GM19397 (cell line): ENCODE data around the gene CDC14A.

ENCODE experiments used
- ATAC-seq: cut with Tn5 transposase; IDR thresholded peaks from one replicate; pipeline ENCODE4 v1.9.1; 2021; ENCODE audit warnings: mild to moderate bottlenecking, moderate library complexity; ENCODE audit not compliant: unreplicated experiment

Gene CDC14A

GRCh38 chr1:100478816-100479215, 126.5 kb downstream of the CDC14A start:
- no peak for ATAC-seq

- no peak for ATAC-seq
These were observed 127.5 kb downstream of the CDC14A start for GRCh38 chr1:100479620-100480338.

- ATAC-seq, result no peak
These were observed 129.0 kb downstream of the CDC14A start for GRCh38 chr1:100481303-100481702.

GRCh38 chr1:100482167-100482566, 129.9 kb downstream of the CDC14A start:
- no peak for ATAC-seq

GRCh38 chr1:100482748-100483147, 130.4 kb downstream of the CDC14A start:
- no peak for ATAC-seq

- ATAC-seq, result no peak
These were observed 130.9 kb downstream of the CDC14A start for GRCh38 chr1:100483230-100483629.

GRCh38 chr1:100485855-100486258, 133.6 kb downstream of the CDC14A start:
- ATAC-seq, result no peak

GRCh38 chr1:100494393-100495084, 142.2 kb downstream of the CDC14A start:
- no peak for ATAC-seq

- ATAC-seq, result no peak
These were observed 144.6 kb downstream of the CDC14A start for GRCh38 chr1:100496896-100497295.

- ATAC-seq, result no peak
These were observed 145.5 kb downstream of the CDC14A start for GRCh38 chr1:100497796-100498195.

GRCh38 chr1:100499194-100499811, 147.0 kb downstream of the CDC14A start:
- ATAC-seq, result no peak

GRCh38 chr1:100502052-100502792, 149.9 kb downstream of the CDC14A start:
- no peak for ATAC-seq

GRCh38 chr1:100506217-100506616, 153.9 kb downstream of the CDC14A start:
- ATAC-seq, result no peak

GRCh38 chr1:100510451-100510850, 158.1 kb downstream of the CDC14A start:
- no peak for ATAC-seq

- no peak for ATAC-seq
These were observed 158.8 kb downstream of the CDC14A start for GRCh38 chr1:100511058-100511457.

- ATAC-seq, result no peak
These were observed 159.5 kb downstream of the CDC14A start for GRCh38 chr1:100511773-100512172.

- ATAC-seq, result no peak
These were observed 160.6 kb downstream of the CDC14A start for GRCh38 chr1:100512803-100513352.

- ATAC-seq, result no peak
These were observed 164.6 kb downstream of the CDC14A start for GRCh38 chr1:100516857-100517256.

GRCh38 chr1:100517515-100517914, 165.2 kb downstream of the CDC14A start:
- ATAC-seq, result no peak

- ATAC-seq, result no peak
These were observed 165.7 kb downstream of the CDC14A start for GRCh38 chr1:100518023-100518422.

GRCh38 chr1:100523038-100523652, 170.8 kb downstream of the CDC14A start:
- peak; percentile 88 for ATAC-seq
